GM21529 (cell line): ENCODE measurements around the gene KANSL1.

ENCODE experiments used
- ATAC-seq: cut with Tn5 transposase; IDR thresholded peaks from one replicate; pipeline ENCODE4 v1.9.1; 2021; ENCODE audit not compliant: unreplicated experiment

KANSL1 gene

DNA sequence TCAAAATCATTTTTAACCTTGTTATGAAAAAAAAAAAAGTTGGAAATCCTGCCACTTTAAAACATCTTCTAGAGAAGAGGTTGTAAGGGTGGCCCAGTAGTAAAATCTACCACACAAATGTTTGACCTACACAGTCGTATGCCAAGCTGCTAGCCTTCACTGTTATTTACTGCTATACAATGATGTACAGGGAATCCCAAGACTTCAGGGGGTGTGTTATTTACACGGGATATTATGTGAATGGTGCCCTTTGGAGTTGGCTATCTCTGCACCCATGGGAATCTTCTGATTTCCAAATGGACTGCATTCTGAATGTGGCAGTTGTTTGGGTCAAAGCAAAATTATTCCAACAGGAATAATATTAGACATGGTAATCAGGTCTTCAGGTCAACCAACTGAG lies 148.2 kb downstream of the KANSL1 start:
- no peak for ATAC-seq

DNA sequence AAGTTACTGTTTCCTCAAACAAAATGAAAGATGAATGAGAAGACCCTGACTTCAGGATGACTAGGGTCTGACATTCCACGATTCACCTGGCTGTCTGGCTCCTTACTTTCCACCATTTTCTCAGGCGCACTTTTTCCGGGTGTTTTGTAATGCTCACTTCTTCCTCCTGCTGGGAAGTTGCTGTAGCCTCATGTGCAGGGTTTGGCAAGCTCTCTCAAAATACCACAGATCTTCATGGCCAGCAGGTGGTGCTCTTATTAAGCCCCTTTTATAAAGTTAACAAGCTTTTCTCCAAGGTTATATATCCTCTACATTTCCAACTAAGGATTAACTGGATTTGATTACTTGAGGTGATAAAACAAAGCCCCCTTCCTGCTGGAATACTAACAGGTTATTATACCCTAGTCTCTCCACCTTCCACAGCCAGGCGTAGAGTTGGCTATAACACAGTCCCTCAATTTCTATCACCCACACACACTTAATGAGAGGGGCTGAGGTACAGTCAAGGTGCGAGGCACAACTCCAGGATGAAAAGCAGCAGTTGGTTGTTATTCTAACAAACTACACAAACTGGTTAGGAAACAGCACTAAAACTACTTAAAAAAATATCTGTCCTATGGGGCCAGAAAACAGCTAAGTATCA lies 148.8 kb downstream of the KANSL1 start:
- no peak for ATAC-seq

DNA sequence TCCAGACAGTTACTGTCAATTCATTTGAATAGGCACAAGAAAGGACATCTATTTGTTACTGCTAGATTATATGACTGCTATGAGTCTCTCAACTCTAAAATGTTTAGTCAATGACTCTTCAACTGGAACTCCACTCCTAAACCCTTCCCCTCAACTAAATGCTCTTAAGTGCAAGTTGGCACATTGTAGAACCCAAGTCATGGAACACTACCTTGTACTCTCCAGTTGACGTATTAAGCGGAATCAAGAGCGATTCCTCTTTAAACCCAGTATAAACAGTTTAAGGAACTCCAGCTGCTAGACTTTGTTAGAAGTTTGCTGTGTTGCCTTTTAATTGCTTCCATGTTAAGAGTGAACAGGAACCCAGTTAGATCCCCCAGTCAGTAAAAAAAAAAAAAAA lies 149.6 kb downstream of the KANSL1 start:
- ATAC-seq = no peak

DNA sequence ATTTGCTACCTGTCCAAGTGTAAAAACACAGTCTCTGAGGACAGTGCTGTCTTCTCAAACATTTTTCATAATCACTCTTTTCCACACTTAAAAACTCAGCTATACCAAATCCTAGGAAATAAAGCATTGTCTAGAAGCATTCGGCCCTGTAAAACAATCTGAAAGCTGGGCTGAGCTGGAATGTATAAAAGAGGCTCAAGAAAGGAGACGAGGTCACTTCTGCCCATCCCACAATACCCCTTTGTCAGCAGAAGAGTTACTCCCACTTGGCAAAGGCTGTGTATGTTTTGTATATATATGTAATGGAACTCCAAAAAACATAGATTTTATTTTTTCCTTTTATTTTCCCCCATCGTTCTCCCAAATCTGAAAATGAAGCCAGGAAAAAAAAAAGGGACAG lies 150.3 kb downstream of the KANSL1 start:
- no peak for ATAC-seq

DNA sequence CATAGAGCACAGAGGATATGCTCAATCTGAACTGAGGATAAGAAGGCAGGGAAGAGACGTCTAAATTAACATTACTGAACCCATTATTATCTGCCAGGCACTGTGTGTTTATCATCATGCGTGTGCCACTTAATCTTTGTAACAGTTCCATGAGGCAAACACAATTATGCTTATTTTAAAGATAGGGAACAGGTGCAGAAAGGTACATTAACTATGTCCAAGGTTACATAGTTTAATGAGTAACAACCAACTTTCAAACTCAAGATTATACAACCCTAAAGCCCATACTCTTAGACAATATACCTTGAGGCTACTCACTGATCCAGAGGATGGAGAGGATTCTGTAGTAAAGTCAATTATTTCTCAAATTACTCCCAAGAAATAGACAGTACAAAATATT lies 151.0 kb downstream of the KANSL1 start:
- no peak for ATAC-seq

DNA sequence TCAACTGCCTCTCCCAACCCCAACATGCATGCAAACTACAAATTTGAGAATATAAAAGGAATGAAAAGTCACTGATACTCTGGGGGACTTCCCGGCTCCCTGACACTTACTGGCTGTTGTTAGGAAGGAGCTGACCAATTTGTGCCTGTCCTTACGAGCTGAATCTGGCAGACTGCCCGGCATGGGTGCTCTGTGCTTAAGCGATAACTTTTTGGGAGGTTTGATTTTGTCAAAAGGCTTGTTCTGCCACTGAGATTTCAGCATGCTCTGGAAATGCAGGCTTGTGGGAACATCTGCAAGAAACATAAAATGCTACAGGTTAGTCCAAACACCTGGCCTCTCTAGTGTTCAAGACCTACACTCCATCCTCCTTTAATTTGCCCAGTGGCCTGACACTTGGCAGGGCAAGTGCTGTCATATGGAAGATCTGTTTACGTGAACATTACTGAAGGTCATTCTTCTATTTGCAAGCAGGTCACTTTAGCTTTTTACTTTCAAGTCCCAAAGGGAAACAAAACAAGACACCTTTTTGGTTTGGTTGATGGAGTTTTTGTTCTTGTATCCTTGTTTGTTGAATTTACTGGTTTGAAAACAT lies 153.5 kb downstream of the KANSL1 start:
- no peak for ATAC-seq

DNA sequence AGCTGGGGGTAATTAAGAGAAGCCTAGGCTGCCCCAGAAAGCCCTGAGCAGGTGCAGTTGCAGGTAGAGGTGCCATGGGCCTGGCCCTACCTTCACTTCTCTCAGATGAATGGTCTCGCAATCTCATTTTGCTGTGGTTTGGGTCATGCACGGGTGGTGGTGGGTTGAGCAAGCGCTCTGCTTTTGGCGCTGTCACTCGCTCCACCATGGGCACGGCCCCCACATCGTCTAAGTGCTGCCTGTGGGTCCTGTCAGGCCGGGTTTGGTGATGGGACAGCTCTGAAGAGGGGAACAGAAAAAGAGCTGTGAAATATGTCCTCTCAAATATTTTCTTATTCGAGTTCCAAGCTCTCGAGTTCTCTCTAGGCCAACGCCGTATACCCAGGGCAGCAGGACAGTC lies 154.3 kb downstream of the KANSL1 start:
- ATAC-seq = no peak

DNA sequence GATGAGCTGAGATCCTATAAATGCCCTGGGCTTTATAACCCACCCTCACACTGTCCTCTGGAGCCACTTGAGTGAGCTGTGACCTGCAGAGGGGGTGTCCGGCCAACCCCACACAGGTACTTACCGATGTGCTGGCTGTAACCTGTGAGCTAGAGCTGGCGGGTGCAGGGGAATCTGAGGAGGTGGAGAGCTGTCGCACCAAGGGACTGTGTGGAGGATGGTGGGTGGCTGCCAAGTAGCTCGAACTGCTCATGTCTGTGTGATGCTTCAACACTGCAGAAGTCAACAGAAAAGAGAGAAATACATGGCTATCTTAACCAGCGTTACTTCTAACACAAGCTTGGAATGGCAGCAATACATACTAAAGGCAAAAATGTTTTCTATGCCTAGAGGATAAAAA lies 154.8 kb downstream of the KANSL1 start:
- ATAC-seq = no peak

DNA sequence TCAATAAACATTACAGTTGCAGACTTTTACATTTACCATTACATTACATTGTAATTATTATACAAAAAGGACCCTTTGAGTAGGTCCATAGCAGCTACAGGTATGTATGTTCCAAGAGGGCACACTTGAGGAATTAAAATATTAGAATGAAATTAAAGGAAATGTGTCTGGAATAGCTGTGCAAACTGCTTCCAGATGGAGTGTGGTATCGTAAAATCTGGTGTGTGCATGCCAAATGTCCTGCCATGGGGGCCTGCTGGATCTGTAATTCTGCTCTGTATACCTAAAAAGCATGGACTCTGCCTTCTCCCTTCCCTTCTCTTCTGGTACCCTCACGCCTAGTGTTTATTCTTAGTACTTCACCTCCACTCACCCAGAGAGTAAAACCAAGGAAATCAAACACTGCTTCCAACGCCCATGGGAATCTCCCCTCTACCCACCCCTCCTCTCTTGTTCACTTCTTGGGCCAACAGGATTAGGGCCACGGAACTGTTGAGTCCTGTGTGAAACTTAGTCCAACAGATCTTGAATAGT lies 155.4 kb downstream of the KANSL1 start:
- no peak for ATAC-seq

DNA sequence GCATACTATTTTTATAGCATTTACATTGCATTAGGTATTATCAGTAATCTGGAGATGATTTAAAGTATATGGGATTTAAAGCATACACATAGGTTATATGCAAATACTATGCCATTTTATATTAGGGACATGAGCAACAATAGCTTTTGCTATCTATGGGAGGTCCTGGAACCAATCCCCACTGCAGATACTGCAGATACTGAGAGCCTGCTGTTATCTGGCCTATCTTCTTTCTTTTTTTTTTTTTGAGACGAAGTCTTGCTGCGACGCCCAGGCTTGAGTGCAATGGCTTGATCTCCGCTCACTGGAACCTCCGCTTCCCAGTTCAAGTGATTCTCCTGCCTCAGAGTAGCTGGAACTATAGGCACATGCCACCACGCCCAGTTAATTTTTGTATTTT lies 156.7 kb downstream of the KANSL1 start:
- ATAC-seq = no peak

DNA sequence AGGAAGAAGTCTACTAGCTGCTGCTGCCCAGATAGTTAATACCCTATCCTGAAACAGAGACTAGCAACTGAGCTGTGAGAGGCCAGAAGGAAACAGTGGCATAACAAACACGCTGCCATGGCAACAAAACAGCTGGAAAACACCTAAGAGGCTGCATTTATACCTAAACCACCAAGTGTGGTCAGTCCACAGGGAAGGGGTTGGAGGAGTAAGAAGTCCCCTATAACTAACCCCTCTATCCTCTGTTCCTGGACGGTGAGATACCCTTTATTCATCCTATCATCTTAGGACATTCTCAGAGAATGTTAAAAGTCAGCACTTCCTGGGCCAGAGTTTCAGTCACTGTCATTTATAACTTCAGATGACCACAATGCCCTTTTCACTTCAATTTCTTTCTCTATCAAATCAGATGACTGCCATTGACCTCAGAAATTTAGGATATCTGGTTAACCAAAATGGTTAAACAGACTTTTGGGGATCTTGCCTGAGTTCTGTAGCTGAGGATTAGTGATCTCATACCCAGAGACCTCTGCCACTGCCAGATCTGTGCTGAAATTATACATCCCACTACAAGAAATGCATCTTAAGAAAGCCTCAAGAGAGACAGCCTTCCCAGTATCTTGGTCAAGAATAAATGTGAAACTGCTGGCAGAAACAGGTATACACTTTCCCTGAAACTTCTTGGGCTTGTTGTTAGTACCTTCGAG lies 158.0 kb downstream of the KANSL1 start:
- peak; percentile 41 for ATAC-seq

DNA sequence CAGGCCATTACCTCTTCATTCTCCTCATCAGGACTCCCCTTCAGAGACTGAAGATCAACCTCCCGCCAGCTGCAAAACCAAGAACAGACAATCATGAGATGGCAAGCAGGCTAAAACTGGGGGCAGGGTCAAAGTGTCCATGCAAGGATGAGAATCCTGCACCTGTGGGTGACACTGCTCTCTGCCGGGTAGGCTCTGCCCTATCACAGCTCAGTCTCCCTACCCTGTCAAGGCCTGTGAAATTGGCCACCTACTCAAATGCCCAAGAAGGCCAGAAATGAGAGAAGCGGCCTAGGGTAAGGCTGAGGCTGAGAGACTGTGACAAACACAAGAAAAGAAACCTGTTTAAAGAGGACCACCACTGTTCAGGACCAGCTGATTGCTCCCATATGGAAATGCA lies 159.8 kb downstream of the KANSL1 start:
- no peak for ATAC-seq

DNA sequence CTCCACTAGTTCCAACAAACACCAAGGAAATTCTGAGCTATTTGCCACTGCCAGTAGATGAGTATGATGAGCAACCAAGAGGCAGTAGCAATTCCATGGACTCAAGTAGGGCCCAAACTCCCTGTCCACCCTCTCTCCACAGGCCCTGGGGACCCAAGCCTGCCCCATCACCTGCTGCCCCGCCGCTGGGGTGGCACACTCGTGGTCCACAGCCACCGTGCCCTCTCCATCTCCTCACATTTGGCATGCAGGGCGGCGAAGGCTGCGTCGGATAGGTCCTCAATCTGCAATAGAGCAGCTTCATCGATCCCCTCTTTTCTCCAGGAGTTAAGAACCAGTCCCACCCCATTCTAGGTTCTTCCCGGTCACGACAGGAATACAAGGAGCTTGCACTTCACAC lies 160.3 kb downstream of the KANSL1 start:
- no peak for ATAC-seq

DNA sequence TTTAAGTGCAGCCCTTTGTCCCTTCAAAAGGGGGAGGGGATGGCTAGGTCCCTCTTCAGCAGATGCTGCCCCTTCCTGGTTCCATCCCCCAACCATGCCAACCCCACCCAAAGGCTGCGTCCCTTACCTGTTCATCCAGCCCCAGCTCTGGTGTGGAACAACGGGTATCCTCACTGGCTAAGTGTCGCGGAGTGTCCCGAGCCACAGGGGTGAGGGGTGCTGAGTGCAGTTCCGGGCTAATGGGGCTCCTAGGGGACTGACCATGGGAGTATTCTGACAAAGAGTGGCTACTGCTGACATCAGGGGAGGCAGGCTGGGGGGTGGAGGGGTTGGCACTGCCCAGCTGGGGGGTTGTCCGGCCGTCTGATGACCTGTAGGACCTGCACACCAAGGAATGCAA lies 161.3 kb downstream of the KANSL1 start:
- ATAC-seq = no peak

DNA sequence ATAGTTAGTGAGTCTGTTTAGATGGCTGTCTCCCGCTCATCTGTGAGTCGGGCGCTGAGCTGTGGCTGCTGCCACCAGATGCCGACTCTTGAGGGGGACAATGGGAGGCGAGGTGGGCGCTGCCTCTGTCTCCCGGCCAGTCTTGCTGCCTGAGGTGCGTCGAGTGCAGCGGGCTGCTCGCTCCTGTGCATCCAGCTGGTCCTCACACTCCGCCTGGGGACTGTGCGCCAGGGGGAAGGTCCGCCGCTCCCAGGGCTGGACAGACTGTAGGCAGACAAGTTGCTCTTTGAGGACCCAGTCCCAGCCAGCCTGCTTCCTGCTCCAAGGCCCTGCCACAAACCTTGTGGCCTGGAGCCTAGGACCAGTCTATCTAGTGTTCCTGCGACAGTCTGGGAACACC lies 161.8 kb downstream of the KANSL1 start:
- ATAC-seq = no peak

DNA sequence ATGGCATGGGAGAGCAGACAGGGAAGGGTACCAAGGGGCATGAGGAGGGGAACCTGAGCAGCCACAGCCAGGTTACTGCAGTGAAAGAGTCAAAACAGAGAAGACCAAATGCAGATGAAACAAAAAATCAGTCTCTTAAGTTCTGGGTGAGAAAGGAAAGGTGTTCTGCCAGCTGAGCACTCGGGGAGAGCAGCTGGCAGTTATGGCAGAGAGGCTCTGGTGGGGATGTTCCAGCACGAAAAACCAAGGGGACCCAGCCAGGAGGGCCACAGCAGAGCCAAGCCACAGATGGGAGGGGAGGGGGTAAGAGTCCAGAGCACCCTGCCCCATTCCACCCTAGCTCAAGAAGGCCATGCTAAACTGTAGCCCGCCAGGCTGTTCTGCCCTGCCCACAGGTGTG lies 162.5 kb downstream of the KANSL1 start:
- no peak for ATAC-seq

DNA sequence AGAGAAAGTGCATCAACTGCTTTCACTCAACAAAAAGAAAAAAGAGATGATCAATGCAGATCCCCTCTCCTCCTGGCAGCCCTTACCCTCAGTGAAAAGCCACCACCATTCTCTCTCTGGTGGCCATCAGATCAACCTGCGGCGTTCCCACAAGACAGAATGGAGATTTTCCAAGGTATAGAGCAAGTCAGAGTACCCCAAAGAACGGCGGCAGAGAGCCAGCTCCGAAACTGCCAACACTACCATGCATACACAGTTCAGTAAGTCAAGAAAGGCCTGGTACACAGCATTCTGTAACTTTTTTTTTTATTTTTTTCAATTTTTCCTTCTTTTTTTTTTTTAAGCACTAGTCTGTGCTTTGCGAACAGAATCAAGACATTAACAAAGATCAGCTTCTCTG lies 163.6 kb downstream of the KANSL1 start:
- ATAC-seq = no peak

DNA sequence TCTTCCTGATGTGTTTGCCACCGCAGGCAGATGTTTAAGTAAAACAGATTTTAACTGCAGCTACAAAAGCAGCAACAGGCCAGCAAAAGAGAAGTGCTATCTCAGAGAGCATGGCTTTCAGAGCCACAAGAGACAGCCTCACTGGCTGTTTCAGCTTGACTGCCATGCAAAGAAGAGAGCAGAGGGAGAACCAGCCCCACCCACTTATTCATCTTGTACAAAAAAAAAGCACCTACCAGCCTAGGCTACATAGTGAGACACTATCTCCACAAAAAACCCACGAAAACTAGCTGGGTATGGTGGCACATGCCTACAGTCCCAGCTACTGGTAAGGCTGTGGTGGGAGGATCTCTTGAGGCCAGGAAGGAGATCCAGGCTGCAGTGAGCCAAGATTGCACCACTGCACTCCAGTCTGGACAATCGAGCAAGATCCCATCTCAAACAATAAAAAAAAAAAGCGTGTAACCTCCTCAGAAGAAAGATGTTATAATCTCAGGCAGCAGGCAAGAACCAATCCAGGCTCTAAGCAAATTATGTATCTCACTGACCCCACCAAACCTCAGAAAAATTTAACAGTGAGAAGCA lies 164.2 kb downstream of the KANSL1 start:
- ATAC-seq = no peak

DNA sequence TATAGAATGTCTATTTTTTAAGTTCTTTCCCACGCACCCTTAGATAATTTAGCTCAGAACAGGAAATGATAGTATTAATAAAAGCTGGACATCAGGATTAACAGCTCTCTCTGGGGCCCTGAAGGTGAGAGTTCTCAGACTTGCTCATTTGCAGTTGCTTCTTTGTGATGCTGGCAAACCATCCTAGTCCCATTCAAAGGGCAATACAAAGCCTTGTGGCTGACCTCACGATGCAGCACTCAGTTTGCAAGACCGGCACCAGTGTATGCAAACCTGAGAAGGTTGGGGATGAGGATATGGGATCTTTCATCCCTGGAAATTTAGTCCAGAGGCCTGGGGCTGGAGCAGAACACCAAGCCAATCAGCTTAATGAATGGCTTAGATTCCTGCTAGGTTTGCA lies 164.9 kb downstream of the KANSL1 start:
- no peak for ATAC-seq

DNA sequence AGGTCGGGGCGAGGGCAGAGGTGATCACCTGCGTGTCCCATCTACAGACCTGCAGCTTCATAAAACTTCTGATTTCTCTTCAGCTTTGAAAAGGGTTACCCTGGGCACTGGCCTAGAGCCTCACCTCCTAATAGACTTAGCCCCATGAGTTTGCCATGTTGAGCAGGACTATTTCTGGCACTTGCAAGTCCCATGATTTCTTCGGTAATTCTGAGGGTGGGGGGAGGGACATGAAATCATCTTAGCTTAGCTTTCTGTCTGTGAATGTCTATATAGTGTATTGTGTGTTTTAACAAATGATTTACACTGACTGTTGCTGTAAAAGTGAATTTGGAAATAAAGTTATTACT lies 165.3 kb downstream of the KANSL1 start:
- ATAC-seq = no peak

DNA sequence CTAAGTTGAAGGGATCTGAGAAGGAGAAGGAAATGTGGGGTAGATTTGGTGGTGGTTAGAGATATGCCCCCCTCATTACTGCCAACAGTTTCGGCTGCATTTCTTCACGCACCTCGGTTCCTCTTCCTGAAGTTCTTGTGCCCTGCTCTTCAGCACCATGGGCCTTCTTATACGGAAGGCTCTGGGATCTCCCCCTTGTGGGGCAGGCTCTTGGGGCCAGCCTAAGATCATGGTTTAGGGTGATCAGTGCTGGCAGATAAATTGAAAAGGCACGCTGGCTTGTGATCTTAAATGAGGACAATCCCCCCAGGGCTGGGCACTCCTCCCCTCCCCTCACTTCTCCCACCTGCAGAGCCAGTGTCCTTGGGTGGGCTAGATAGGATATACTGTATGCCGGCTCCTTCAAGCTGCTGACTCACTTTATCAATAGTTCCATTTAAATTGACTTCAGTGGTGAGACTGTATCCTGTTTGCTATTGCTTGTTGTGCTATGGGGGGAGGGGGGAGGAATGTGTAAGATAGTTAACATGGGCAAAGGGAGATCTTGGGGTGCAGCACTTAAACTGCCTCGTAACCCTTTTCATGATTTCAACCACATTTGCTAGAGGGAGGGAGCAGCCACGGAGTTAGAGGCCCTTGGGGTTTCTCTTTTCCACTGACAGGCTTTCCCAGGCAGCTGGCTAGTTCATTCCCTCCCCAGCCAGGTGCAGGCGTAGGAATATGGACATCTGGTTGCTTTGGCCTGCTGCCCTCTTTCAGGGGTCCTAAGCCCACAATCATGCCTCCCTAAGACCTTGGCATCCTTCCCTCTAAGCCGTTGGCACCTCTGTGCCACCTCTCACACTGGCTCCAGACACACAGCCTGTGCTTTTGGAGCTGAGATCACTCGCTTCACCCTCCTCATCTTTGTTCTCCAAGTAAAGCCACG lies 165.9 kb downstream of the KANSL1 start:
- no peak for ATAC-seq
